ACHN (cell line): ENCODE measurements around the gene PDE12.

ENCODE experiments used
- DNase-seq: peaks from one replicate; pipeline ENCODE4 v3.0.0-alpha.2; 2015
- in situ Hi-C: cut with HindIII; loops from 2 replicates; pipeline ENCODE4 v1.10.0; 2017; ENCODE audit warnings: low sequenced_read_pairs, low pct_ligation_motif_present, low pct_unique_long_range_greater_than_20kb

PDE12 gene

GRCh38 chr3:57555738-57556458, at the start of gene PDE12:
TSS of gene PDE12 (plus strand) at chr3:57556274. CDS start at chr3:57556380, 106 bp downstream.
- peak; percentile 87 for DNase-seq
- in situ Hi-C loops, result no loop called here

GRCh38 chr3:57512166-57512565, 43.9 kb upstream of the PDE12 start:
- in situ Hi-C loops, result no loop called here
- no peak for DNase-seq

GRCh38 chr3:57518276-57518915, 37.7 kb upstream of the PDE12 start:
- in situ Hi-C loops, result no loop called here
- DNase-seq, result no peak

- peak; percentile 7 for DNase-seq
- in situ Hi-C loops, result no loop called here
Measured at GRCh38 chr3:57530071-57530608, 25.9 kb upstream of the PDE12 start.

- DNase-seq, result no peak
- in situ Hi-C loops, result no loop called here
Measured at GRCh38 chr3:57538465-57538864, 17.6 kb upstream of the PDE12 start.

- in situ Hi-C loops, result no loop called here
- peak; percentile 48 for DNase-seq
Measured at GRCh38 chr3:57544181-57545125, 11.6 kb upstream of the PDE12 start, which contains the start of gene DNAH12. TSS of gene DNAH12 (minus strand) at chr3:57544344. CDS start at chr3:57542870, 1,474 bp downstream.

- in situ Hi-C loops, result no loop called here
- DNase-seq, result no peak
Measured at GRCh38 chr3:57545636-57546268, 10.3 kb upstream of the PDE12 start.

GRCh38 chr3:57546616-57547015, 9.5 kb upstream of the PDE12 start:
- in situ Hi-C loops, result no loop called here
- no peak for DNase-seq

GRCh38 chr3:57555306-57555705, 768 bp upstream of the PDE12 start:
- peak; percentile 20 for DNase-seq
- in situ Hi-C loops, result no loop called here

- in situ Hi-C loops, result no loop called here
- DNase-seq, result peak; percentile 21
Measured at GRCh38 chr3:57556459-57557084, 498 bp downstream of the PDE12 start.

GRCh38 chr3:57557085-57557537, 1.0 kb downstream of the PDE12 start:
- DNase-seq, result peak; percentile 34
- in situ Hi-C loops, result no loop called here

GRCh38 chr3:57559526-57559925, 3.5 kb downstream of the PDE12 start:
- in situ Hi-C loops, result no loop called here
- DNase-seq, result no peak

- in situ Hi-C loops, result no loop called here
- no peak for DNase-seq
Measured at GRCh38 chr3:57569859-57570450, 13.9 kb downstream of the PDE12 start.

- in situ Hi-C loops, result no loop called here
- no peak for DNase-seq
Measured at GRCh38 chr3:57570878-57571277, 14.8 kb downstream of the PDE12 start.

GRCh38 chr3:57572096-57572495, 16.0 kb downstream of the PDE12 start:
- in situ Hi-C loops, result no loop called here
- no peak for DNase-seq

GRCh38 chr3:57575966-57576626, 20.0 kb downstream of the PDE12 start:
- DNase-seq, result no peak
- in situ Hi-C loops, result no loop called here

GRCh38 chr3:57577801-57578200, 21.7 kb downstream of the PDE12 start:
- no peak for DNase-seq
- in situ Hi-C loops, result no loop called here
